Stomach (tissue), 9 donors: ENCODE results near the gene LRP1B. TPM values are rescaled to one million over a fixed set of nuclear protein-coding genes. Genes with fewer than 3 reads are reported as not detected.

ENCODE experiments used
- DNase-seq, 2 donors: peaks; one replicate each; pipeline versions ENCODE4 v3.0.0 to v3.0.0-alpha.2; 2013 to 2019
- H3K27ac ChIP-seq, 5 donors: fragments of 200-600 bp in 4 of 5; sonication (generic) in 4 of 5; one replicate each; pipeline ENCODE4 v1.5.1; 2013 to 2019; ENCODE audit warnings: mild to moderate bottlenecking in 1 of 5, moderate library complexity in 1 of 5
- H3K27me3 ChIP-seq, 3 donors: fragments of 200-600 bp; sonication (generic); one replicate each; pipeline ENCODE4 v1.5.1; 2017 to 2019; ENCODE audit warnings: mixed run types in 1 of 3
- H3K36me3 ChIP-seq, 4 donors: fragments of 200-600 bp; sonication (generic); 1 replicate in 3 of 4; 2 replicates in 1 of 4; pipeline ENCODE4 v1.5.1; 2016 to 2019
- H3K4me1 ChIP-seq, 4 donors: fragments of 200-600 bp; sonication (generic); one replicate each; pipeline ENCODE4 v1.5.1; 2016 to 2019
- H3K4me3 ChIP-seq, 4 donors: fragments of 200-600 bp; sonication (generic) in 3 of 4; one replicate each; pipeline ENCODE4 v1.5.1; 2016 to 2019; ENCODE audit warnings: mild to moderate bottlenecking in 1 of 4
- H3K9me3 ChIP-seq, 4 donors: fragments of 200-600 bp; sonication (generic); one replicate each; pipeline ENCODE4 v1.5.1; 2016 to 2019
- CTCF ChIP-seq, 7 experiments: fragments of 450-650 bp in 4 of 7; fragments of 200-600 bp in 3 of 7; sonication (generic) in 3 of 7; IDR thresholded peaks; one replicate each; pipeline ENCODE4 v1.5.1; 2016 to 2019; ENCODE audit warnings: antibody characterized with exemption in 7 of 7, control low read depth in 2 of 7, mild to moderate bottlenecking in 1 of 7
- EP300 ChIP-seq: sonication (generic); formaldehyde crosslinking; IDR thresholded peaks from one replicate; pipeline ENCODE4 v1.6.1; 2017; ENCODE audit warnings: antibody characterized with exemption
- POLR2A ChIP-seq, 4 donors: fragments of 450-650 bp; IDR thresholded peaks; one replicate each; pipeline ENCODE4 v1.6.1; 2016; ENCODE audit warnings: antibody characterized with exemption in 4 of 4, control low read depth in 2 of 4, mild to moderate bottlenecking in 1 of 4, moderate library complexity in 1 of 4
- POLR2AphosphoS5 ChIP-seq, 3 donors: sonication (generic); formaldehyde crosslinking; IDR thresholded peaks; one replicate each; pipeline ENCODE4 v1.6.1; 2016; ENCODE audit warnings: antibody characterized with exemption in 3 of 3
- WGBS, 5 donors: extraction: QIAGEN DNeasy Blood & Tissue Kit in 3 of 5; methylation state at CpG; one replicate each; pipeline versions ENCODE4 v1.1.5 to v1.1.7; 2013 to 2018; 5-methylcytosine and 5-hydroxymethylcytosine counted together
- intact Hi-C: fragments of 100-400 bp; cut with DNase I; formaldehyde crosslinking; loops from one replicate; pipeline ENCODE4 v1.15.1; 2023; ENCODE audit warnings: low total_unique reads
- polyA plus RNA-seq, 3 donors: library from polyadenylated mRNA; stranded (reverse); fragments of 200-250 nt; gene quantifications; one replicate each; pipeline ENCODE4 v1.2.3, GENCODE V29; 2013
- total RNA-seq, 5 donors: library from RNA; depleted of rRNA; stranded (reverse); fragments of >200 nt; gene quantifications; one replicate each; pipeline versions ENCODE4 v1.1.0 to v1.2.3, GENCODE V29; 2014 to 2016
- donor health status: healthy with polysubstance abuse.
- donor health status: Bipolar disorder and iron deficiency.
- donor health status: healthy.

The LRP1B gene
- total and polyA plus RNA-seq, 8 donors, result under 0.01 to 9.0 (median 0.38) TPM

- DNase-seq, result no peak
- H3K27me3 ChIP-seq, result no peaks in the 10 kb centered on the region
- no peak overlapping the region for H3K4me3 ChIP-seq
- no peaks in the 10 kb centered on the region for H3K4me1 ChIP-seq
- H3K27ac ChIP-seq, result no peak overlapping the region
- 89 to 91% (median 89%) methylated on average over 5 of the region's 5 CpGs for WGBS, 5 donors
- H3K9me3 ChIP-seq, result peaks cover 0 to 7% (median 2%) of the 10 kb centered on the region in 4 donors
- TF ChIP-seq POLR2AphosphoS5 (IDR thresholded peaks at IDR 0.05), result no peak
- TF ChIP-seq POLR2A (IDR thresholded peaks at IDR 0.05), result no peak
- no peak for TF ChIP-seq EP300
- TF ChIP-seq CTCF (IDR thresholded peaks at IDR 0.05), result no peak
- no peaks in the 10 kb centered on the region for H3K36me3 ChIP-seq
- intact Hi-C loops, result no loop called here
Observed at GRCh38 chr2:141590620-141591019, 540.2 kb downstream of the LRP1B start.

GRCh38 chr2:141589314-141589713 lies 541.5 kb downstream of the LRP1B start:
- TF ChIP-seq POLR2A (IDR thresholded peaks at IDR 0.05) (no peak), EP300 (no peak), CTCF (IDR thresholded peaks at IDR 0.05) (no peak), POLR2AphosphoS5 (IDR thresholded peaks at IDR 0.05) (no peak)
- Histone ChIP-seq H3K4me1 (no peaks in the 10 kb centered on the region), H3K9me3 (peaks cover 0 to 6% (median 2%) of the 10 kb centered on the region in 4 donors), H3K27me3 (no peaks in the 10 kb centered on the region), H3K27ac (no peak overlapping the region), H3K4me3 (no peak overlapping the region), H3K36me3 (no peaks in the 10 kb centered on the region)
- intact Hi-C loops, result no loop called here
- WGBS, 5 donors, result 75 to 84% (median 78%) methylated on average over 7 of the region's 7 CpGs
- no peak for DNase-seq

- 90 to 100% (median 97%) methylated on average over 1 of the region's 1 CpG for WGBS, 5 donors
- H3K4me1 ChIP-seq, result no peaks in the 10 kb centered on the region
- no peak overlapping the region for H3K27ac ChIP-seq
- TF ChIP-seq CTCF (IDR thresholded peaks at IDR 0.05), result no peak
- TF ChIP-seq POLR2A (IDR thresholded peaks at IDR 0.05), result no peak
- TF ChIP-seq POLR2AphosphoS5 (IDR thresholded peaks at IDR 0.05), result no peak
- TF ChIP-seq EP300, result no peak
- H3K9me3 ChIP-seq, result peaks cover 0 to 3% (median 0%) of the 10 kb centered on the region in 4 donors
- intact Hi-C loops, result no loop called here
- no peaks in the 10 kb centered on the region for H3K27me3 ChIP-seq
- no peak for DNase-seq
- no peaks in the 10 kb centered on the region for H3K36me3 ChIP-seq
- no peak overlapping the region for H3K4me3 ChIP-seq
Observed at GRCh38 chr2:141586985-141587384, 543.8 kb downstream of the LRP1B start.

GRCh38 chr2:141582213-141582612 lies 548.6 kb downstream of the LRP1B start:
- peak in 1 of 2 donors; percentile 45 for DNase-seq
- Histone ChIP-seq H3K36me3 (no peaks in the 10 kb centered on the region), H3K9me3 (no peaks in the 10 kb centered on the region), H3K27me3 (no peaks in the 10 kb centered on the region), H3K4me3 (no peak overlapping the region), H3K27ac (no peak overlapping the region), H3K4me1 (no peaks in the 10 kb centered on the region)
- intact Hi-C loops, result no loop called here
- WGBS, 5 donors, result 24 to 61% (median 41%) methylated on average over 3 of the region's 3 CpGs
- TF ChIP-seq EP300, result no peak
- TF ChIP-seq POLR2A (IDR thresholded peaks at IDR 0.05), result no peak
- no peak for TF ChIP-seq POLR2AphosphoS5 (IDR thresholded peaks at IDR 0.05)
- no peak for TF ChIP-seq CTCF (IDR thresholded peaks at IDR 0.05)
